Testis (tissue), 3 donors: ENCODE measurements around the gene CEP104. TPM values are rescaled to one million over a fixed set of nuclear protein-coding genes. Genes with fewer than 3 reads are reported as not detected.
A peak's percentile ranks its signal among the peaks of the same experiment; 100 is the strongest.

Experiments
- DNase-seq: peaks from one replicate; pipeline ENCODE4 v3.0.0-alpha.2; 2019
- H3K27ac ChIP-seq, 2 donors: fragments of 200-600 bp; sonication (generic); one replicate each; pipeline ENCODE4 v1.5.1; 2019
- H3K27me3 ChIP-seq: fragments of 200-600 bp; sonication (generic); one replicate; pipeline ENCODE4 v1.5.1; 2019
- H3K36me3 ChIP-seq: fragments of 200-600 bp; sonication (generic); one replicate; pipeline ENCODE4 v1.5.1; 2017; ENCODE audit warnings: low read depth; ENCODE audit errors: missing control alignments
- H3K4me1 ChIP-seq: fragments of 200-600 bp; sonication (generic); one replicate; pipeline ENCODE4 v1.5.1; 2019
- H3K4me3 ChIP-seq, 2 donors: fragments of 200-600 bp; sonication (generic); one replicate each; pipeline ENCODE4 v1.5.1; 2017 to 2019
- H3K9me3 ChIP-seq: fragments of 200-600 bp; sonication (generic); one replicate; pipeline ENCODE4 v1.5.1; 2017
- POLR2A ChIP-seq: fragments of 450-650 bp; IDR thresholded peaks from one replicate; pipeline ENCODE4 v1.6.1; 2017; ENCODE audit warnings: antibody characterized with exemption, mild to moderate bottlenecking, moderate library complexity
- WGBS, 2 donors: methylation state at CpG; one replicate each; pipeline ENCODE4 v1.1.5; 2018; 5-methylcytosine and 5-hydroxymethylcytosine counted together
- intact Hi-C: fragments of 100-400 bp; cut with DNase I; formaldehyde crosslinking; loops from one replicate; pipeline ENCODE4 v1.15.1; 2023; ENCODE audit warnings: low total_unique reads
- polyA plus RNA-seq: library from polyadenylated mRNA; stranded (reverse); fragments of 350-450 nt; fragmentation: Illumina TruSeq; extraction: RNeasy Lipid Tissue Mini Kit (QIAGEN cat#74804); gene quantifications from one replicate; pipeline ENCODE4 v1.2.3, GENCODE V29; 2014; ENCODE audit warnings: low read depth, low replicate concordance; ENCODE audit not compliant: insufficient read depth
- total RNA-seq, 2 donors: library from RNA; depleted of rRNA; stranded (reverse); fragments of >200 nt; gene quantifications; one replicate each; pipeline ENCODE4 v1.2.3, GENCODE V29; 2016
- TF ChIP-seq, protein P1 (sequence below), 3 experiments: fragments of 450-650 bp in 2 of 3; fragments of 200-600 bp in 1 of 3; sonication (generic) in 1 of 3; IDR thresholded peaks; one replicate each; pipeline ENCODE4 v1.5.1; 2016 to 2019; ENCODE audit warnings: antibody characterized with exemption in 3 of 3, mild to moderate bottlenecking in 2 of 3, moderate library complexity in 1 of 3

Gene CEP104
- total and polyA plus RNA-seq, 3 donors from 2014 or later = 41.5 to 80.4 (median 55.1) TPM

DNA sequence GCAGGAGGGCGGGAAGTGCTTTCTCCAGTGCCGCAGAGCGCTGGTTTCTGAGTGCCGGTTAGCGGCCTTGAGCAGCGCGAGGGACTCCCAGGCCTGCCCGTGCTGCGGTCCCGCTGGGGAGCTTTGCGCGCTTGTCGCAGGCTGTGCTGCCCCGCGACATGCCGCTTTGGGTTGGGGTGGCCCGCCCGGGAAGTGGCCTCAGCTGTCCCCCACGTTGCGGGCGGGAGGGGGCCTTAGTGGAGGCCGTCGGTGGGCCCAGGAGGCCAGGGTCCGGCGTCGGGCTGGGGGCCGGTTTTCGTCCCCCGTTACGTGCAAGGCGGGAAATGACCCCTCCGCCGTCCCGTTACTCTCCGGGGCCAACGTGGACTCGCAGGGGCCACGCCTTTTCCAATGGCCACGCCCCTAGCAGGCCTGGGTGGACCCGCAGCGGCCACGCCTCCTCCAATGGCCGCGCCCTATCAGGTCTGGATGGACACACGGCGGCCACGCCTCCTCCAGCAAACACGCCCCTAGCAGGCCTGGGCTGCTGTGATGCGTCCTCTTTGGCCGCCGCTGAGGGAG is 44.0 kb upstream of the CEP104 start:
- intact Hi-C loops = no loop called here
- Histone ChIP-seq H3K4me1 (peaks cover 4% of the 10 kb centered on the region), H3K9me3 (no peaks in the 10 kb centered on the region), H3K36me3 (no peaks in the 10 kb centered on the region), H3K4me3 (peak overlapping the region; percentile 90 to 96), H3K27ac (peak overlapping the region; percentile 97 to 99), H3K27me3 (no peaks in the 10 kb centered on the region)
- peak; percentile 99 for DNase-seq
- TF ChIP-seq, protein P1, sequence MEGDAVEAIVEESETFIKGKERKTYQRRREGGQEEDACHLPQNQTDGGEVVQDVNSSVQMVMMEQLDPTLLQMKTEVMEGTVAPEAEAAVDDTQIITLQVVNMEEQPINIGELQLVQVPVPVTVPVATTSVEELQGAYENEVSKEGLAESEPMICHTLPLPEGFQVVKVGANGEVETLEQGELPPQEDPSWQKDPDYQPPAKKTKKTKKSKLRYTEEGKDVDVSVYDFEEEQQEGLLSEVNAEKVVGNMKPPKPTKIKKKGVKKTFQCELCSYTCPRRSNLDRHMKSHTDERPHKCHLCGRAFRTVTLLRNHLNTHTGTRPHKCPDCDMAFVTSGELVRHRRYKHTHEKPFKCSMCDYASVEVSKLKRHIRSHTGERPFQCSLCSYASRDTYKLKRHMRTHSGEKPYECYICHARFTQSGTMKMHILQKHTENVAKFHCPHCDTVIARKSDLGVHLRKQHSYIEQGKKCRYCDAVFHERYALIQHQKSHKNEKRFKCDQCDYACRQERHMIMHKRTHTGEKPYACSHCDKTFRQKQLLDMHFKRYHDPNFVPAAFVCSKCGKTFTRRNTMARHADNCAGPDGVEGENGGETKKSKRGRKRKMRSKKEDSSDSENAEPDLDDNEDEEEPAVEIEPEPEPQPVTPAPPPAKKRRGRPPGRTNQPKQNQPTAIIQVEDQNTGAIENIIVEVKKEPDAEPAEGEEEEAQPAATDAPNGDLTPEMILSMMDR (IDR thresholded peaks at IDR 0.05) = no peak
- no peak for TF ChIP-seq POLR2A
- 0% methylated on average over 41 of the region's 51 CpGs; no CpG with 5 or more reads in 1 of the 2 donors for WGBS, 2 donors

DNA sequence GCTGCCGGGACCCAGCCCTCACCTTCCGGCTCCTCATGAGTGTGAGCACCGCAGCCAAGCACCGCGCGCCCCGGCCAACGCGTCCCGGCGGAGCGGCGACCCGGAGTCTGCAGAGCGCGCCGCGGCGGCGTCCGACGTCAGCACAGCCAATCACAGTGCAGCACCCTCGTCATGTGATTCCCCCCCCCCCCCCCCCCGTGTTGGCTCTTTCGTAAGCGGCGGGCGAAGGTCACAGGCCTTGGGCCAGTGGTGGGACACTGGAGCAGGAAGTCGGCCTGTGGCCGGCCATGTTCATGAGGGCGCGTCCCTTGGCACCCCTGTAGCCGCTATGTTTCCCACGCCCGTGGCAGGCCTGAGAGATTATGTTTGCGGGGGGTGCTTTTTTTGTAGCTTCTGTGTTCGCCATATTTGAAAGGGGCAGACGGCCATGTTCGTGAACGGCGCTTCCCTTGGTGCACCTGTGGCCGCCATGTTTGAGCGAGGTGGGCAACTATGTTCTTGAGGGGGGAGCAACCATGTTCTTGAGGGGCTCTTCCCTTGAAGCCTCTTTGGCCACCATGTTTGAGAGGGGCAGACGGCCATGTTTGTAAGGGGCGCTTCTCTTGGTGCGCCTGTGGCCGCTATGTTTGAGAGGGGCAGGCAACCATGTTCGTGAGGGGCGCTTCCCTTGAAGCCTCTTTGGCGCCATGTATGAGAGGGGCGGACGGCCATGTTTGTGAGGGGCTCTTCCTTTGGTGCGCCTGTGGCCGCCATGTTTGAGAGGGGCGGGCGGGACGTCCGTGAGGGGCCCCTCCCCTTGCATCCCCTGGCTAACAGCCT is 43.3 kb upstream of the CEP104 start, which contains the start of gene C1orf174:
TSS of gene C1orf174 (minus strand) at position 123 of the 819 bp plus-strand sequence. CDS start at position 37, 86 bp downstream.
- H3K9me3 ChIP-seq = no peaks in the 10 kb centered on the region
- peak; percentile 97 for DNase-seq
- H3K27me3 ChIP-seq = no peaks in the 10 kb centered on the region
- H3K36me3 ChIP-seq = no peaks in the 10 kb centered on the region
- H3K4me3 ChIP-seq = peak within 1 kb of the TSS; percentile 90 to 96
- H3K4me1 ChIP-seq = peaks cover 4% of the 10 kb centered on the region
- 0 to 1% methylated on average over 14 to 45 of the region's 58 CpGs for WGBS, 2 donors
- intact Hi-C loops = no loop called here
- peak within 1 kb of the TSS; percentile 97 to 99 for H3K27ac ChIP-seq
- TF ChIP-seq, protein P1 (IDR thresholded peaks at IDR 0.05) = no peak
- TF ChIP-seq POLR2A = no peak

DNA sequence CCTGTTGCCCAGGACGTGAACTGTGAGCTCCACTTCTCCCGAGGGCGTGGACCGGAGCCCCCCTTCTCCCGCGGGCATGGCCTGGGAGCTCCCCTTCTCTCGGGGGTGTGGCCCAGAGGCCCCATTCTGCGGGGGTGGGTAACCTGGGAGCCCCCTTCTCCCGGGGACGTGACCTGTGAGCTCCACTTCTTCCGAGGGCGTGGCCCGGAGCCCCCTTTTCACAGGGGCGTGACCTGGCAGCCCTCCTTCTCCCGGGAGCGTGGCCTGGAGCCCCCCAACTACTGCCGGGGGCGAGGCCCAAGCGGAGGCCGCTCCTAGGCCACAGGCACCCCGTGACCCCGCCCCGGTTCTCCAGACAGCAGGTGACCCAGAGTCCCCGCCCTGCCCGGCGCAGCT is 42.7 kb upstream of the CEP104 start:
- Histone ChIP-seq H3K36me3 (no peaks in the 10 kb centered on the region), H3K4me1 (peaks cover 4% of the 10 kb centered on the region), H3K4me3 (peak overlapping the region; percentile 90 to 96), H3K9me3 (no peaks in the 10 kb centered on the region), H3K27ac (peak overlapping the region; percentile 97 to 99), H3K27me3 (no peaks in the 10 kb centered on the region)
- DNase-seq = no peak
- TF ChIP-seq, protein P1 (IDR thresholded peaks at IDR 0.05) = no peak
- intact Hi-C loops = no loop called here
- WGBS, 2 donors = 2% methylated on average over 19 of the region's 26 CpGs; no CpG with 5 or more reads in 1 of the 2 donors

DNA sequence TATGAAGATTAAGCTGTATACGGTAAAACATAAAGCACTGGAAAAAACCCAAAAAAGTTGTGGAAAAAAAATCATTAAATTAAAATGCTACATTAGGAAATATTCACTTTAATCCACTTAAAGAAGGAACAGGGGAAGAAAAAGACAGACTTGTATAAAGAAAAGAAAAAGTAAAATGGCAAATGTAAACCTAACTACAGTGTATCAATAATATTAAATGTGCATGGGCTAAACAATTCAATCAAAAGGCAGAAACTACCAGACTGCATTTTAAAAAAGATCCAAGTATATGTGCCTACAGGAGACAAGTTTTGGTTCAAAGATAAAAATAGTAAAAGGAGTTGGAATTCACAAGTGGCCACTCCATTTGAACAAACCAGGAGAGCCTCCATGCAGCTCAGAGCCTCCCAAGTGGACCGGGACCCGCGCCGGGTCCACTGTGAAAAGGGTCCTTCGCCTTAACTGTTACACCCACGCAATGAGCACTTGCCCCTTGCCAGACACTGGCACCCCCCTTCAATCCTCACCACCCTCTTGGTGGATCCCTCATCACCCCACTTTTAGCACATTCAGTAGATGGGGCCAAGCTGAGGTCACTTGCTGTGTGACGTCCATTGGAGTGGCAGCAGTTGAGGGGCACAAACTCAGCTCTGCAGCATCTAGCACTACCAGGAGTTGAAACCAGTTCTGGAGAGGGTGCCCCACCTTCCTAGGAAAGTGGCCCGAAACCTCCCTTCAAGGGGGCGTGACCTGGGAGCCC is 42.2 kb upstream of the CEP104 start:
- Histone ChIP-seq H3K36me3 (no peaks in the 10 kb centered on the region), H3K27me3 (no peaks in the 10 kb centered on the region), H3K9me3 (no peaks in the 10 kb centered on the region), H3K27ac (peak overlapping the region; percentile 97 to 99), H3K4me3 (peak overlapping the region; percentile 90 to 96), H3K4me1 (peaks cover 4% of the 10 kb centered on the region)
- intact Hi-C loops = no loop called here
- WGBS, 2 donors = 27 to 36% methylated on average over 9 to 10 of the region's 10 CpGs
- no peak for DNase-seq
- TF ChIP-seq, protein P1 (IDR thresholded peaks at IDR 0.05) = no peak
- TF ChIP-seq POLR2A = no peak
